Measurements from ENCODE around the gene CDH12.

Gene CDH12

DNA sequence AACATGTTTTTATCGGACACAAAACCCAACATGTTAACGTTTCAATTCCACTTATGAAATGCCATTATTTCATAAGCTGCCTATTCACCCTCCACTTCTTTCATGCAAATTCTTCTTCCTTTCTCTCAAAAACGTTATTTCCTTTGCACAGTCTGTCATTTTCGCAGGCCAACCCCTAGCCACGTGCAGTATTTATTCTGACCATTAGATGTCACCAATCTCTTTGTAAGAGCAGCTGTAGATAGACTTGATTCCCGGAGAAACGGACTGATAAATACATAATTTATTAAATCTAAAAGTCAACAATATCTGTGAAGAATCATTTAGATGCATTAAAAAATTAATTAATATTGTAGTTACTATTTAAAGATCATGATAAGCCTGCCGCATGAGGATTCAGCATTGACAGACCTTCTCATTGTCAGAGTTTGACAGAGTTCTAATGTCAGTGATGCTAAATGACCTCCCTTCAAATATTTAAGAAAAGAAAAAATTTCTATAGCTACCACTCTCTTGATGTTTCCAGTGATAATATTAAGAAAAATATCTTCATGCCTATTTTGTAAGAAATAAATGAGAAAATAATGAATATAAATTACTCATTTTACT is 933.6 kb downstream of the CDH12 start:
- DNase-seq = peak; percentile 92

DNA sequence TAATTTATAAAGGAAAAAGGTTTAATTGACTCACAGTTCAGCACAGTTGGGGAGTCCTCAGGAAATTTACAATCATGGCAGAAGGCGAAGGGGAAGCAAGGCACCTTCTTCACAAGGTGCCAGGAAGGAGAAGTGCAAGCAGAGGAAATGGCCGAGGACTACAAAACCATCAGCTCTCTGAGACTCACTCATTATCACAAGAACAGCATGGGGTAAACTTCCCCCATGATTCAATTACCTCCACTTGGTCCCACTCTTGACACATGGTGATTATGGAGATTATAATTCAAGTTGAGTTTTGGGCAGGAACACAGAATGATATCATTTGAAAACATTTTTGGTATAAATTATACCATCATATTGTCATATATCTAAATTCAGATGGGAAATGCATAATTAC is 934.7 kb downstream of the CDH12 start:
- DNase-seq = peak; percentile 96

DNA sequence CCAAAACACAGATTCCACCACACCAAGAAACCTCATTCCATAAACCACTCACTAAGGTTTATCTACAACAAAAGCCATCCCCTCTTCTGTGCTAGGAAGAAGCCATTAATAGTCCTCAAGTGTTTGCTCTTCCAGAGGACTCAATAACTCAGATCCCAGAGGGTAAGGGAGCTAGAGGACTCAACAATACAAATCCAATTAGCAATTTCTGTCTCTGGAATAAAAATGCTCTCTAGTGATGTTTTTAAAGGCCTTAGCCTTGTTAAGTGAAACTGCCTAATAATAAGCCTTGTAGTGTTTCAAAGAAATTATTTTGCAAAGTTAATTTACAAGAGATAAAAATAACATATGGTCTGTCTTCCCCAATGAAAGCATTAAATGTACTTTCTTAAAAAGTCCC is 942.4 kb downstream of the CDH12 start:
- DNase-seq = peak; percentile 43

DNA sequence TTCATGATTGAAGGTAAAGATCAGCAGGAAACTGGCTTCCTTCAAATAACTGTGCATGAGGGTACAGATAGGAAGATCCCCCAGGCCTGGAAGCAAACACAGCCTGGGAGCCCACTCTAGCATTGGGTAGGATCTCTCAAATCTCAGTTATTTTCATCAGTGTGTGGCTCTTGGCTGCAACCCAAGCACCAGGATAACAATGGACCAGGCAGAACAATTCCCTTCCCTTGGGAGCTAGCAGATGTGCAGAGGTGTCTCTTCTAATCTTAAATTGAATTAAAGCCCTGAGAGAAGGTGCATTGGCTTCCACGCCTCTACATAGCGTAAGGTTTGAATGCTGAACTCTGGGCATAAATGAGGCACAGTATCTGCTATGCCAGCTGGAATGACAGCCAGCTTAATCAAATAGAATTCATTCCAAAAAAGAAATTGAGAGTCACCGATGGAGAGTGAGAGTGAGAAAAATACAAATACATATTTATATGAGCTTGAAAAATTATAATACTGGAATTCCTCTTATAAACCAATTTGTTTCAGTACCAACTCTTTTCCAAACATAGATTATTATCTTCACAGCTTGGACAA is 957.3 kb downstream of the CDH12 start:
- peak; percentile 70 for DNase-seq

- no peak for DNase-seq
These were observed 960.0 kb downstream of the CDH12 start for GRCh38 chr5:21893161-21893560.

- peak; percentile 50 for DNase-seq
These were observed 963.6 kb downstream of the CDH12 start for GRCh38 chr5:21889581-21889980.

- DNase-seq = no peak
These were observed 970.9 kb downstream of the CDH12 start for GRCh38 chr5:21882074-21882745.

DNA sequence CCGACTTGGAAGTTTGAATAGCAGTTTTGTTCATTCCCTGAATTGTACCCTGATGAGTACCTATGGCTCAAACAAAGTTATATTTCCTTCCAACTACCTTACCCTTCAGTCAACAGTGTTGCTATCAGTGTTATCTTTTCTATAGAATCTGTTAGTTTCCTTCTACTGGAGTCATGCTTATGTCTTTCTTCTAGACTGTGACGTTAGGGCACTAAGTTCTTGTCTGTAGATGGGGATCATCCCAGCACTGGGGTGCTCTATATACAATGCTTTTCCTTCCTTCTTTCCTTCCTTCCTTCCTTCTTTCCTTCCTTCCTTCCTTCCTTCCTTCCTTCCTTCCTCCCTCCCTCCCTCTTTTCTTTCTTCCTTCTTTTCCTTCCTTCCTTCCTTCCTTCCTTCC is 973.0 kb downstream of the CDH12 start:
- no peak for DNase-seq

GRCh38 chr5:21862986-21863385 is 990.2 kb downstream of the CDH12 start:
- DNase-seq = peak; percentile 98

DNA sequence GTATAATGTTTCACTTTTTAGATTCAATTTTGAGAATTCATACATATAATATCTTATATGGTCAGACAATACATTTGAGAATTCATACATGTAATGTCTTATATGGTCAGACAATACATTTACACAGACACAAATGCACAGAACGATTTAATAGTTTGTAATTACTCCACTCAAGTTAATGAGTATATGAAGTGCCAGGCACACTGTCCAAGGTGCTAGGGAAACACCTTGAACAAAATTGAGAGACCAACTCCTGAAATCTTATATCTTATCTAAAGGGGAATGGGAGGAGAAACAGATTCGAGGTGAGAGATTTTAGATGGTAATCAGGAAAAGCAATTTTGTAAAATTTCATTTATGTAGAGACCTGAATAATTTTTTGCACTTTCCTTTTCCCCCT is 994.7 kb downstream of the CDH12 start:
- DNase-seq = peak; percentile 62

- DNase-seq = peak; percentile 97
These were observed 996.2 kb downstream of the CDH12 start for GRCh38 chr5:21856987-21857386.

GRCh38 chr5:21847300-21847699 is 1005.8 kb downstream of the CDH12 start:
- DNase-seq = no peak

DNA sequence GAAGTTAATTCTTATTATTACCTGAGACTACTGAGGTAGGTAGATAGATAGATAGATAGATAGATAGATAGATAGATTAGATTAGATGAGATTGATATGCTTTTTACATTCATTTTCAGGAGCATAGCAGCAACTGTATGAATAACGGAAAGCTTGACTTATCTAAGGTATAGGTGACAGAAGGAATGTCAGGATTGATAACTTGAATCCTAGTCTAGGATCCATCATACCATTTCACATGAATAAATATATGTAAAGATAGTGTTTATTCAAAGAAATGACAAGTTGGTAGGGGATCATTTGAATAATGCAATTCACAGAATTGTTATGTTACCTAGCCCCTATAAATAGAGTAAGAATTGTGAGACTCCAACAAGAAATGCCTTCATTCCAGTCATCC is 1008.2 kb downstream of the CDH12 start:
- no peak for DNase-seq

DNA sequence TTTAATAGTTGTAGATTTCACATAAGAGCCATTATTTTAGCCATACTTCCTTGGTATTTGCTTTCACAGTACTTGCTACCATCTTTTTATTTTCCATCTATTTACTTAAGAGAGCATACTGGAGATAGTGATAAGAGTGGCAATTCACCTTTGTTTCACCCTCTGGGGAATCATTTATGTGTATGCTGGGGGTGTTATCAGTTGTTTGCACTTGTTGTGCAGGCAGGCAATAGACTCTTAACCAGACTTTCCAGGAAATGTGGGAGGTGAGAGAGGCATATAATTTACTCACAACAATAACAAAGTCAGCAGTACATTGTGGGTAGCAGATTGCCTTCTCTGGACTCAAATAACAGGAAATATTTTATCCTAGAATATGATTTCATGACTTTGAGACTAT is 1018.3 kb downstream of the CDH12 start:
- peak; percentile 96 for DNase-seq

- peak; percentile 66 for DNase-seq
These were observed 1021.9 kb downstream of the CDH12 start for GRCh38 chr5:21831145-21831787.

DNA sequence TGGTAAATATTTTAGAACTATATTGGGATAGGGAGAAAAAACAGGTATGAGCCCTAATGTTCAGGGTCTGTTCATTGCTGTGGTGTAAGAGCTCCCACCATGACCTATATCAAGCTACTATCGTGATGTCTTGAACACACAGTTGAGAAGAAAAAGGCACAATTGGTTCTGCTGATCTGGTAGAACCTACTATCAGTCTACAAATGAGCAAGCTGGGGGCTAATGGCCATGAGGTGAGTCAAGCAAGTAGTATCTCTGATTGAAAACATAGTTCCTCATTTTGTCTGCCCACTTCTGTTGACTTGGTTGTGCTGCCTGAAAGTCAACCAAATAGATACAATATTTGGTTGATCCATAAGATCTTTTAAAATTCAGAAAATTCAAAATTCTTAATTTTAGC is 1026.3 kb downstream of the CDH12 start:
- no peak for DNase-seq

DNA sequence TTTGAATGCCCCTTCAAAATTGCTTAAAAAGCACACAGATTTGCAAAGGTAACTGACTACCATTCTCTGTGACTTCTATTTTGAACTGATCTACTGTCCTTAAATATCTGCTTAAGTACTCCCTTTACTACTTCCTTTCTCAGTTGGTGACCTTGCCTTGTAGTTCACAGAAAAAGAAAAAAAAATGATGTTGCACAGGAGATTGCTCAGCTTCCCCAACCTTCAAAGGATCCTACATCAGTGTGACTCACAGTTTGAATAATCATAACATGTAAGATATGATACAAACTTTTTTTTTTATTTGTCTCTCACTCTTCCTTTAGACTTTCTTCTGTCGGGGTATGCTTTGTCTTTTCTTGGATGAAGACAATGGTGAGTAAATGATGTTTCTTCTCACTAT is 1029.6 kb downstream of the CDH12 start:
- DNase-seq = no peak

GRCh38 chr5:21823076-21823574 is 1030.0 kb downstream of the CDH12 start:
- peak; percentile 99 for DNase-seq

GRCh38 chr5:21820527-21820926 is 1032.6 kb downstream of the CDH12 start:
- DNase-seq = peak; percentile 62

DNA sequence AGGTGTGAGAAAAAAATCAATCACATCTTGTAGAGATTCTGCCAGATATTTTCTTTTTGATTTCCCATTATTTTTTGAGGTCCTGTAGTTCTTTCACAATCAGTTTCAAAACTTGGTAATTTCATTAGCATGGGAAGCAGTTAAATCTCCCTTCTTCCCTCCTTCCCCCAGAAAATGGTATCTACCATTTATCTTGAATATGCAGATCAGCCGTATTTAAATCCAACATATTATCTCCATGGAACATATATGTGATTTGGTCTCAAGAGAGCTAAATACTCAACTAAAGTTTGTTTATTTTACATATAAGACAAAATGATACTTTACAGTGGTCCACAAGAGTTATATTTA is 1034.8 kb downstream of the CDH12 start:
- no peak for DNase-seq

- DNase-seq = peak; percentile 60
These were observed 1035.3 kb downstream of the CDH12 start for GRCh38 chr5:21817668-21818369.

DNA sequence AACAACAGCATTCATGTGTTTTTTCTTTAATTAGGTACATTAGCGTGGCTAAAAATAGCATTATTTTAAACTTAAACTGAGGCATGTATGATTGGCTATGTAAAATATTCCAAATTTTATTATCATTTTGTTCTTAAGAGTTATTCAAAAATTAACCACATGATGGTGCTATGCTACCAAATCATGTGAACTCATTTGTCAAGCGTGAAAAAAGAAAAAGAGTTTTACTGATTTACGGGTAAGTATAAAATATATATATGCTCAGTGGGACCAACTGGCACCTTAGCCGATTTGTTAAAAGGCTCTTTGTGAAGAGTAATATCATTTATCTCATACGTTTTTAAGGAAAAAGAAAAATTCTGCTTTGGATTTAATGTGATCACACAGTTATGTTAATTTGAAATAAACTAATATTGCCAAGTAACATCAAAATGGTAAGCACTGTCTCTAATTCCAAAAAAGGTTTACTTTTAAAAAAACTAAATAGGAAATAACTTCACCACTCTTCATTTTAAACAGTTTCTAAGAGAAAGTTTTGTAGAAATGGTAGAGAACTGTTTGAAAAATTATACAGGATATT is 1042.3 kb downstream of the CDH12 start:
- peak; percentile 81 for DNase-seq

DNA sequence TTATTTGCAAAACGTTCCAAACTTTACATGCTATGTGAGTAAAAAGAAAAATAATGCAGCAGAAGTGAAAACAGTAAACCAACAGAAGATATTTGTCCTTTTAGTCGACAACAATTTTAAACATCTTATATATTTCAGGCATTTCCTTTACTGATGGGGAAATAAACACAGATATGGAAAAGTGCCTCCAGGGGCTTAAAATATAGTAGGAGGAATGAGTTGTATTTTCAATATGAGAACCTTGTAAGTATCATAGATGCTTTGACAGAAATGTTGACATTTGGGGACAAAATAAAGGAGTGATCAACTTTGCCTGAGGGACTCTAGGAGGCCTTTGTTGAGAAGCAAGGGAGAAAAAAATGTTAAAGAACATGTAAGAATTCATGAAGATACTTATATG is 1043.5 kb downstream of the CDH12 start:
- no peak for DNase-seq
